Measurements from ENCODE around the gene ADAM33. TPM values are rescaled to one million over a fixed set of nuclear protein-coding genes. Genes with fewer than 3 reads are reported as not detected.

ADAM33 gene
- total RNA-seq, 1 experiment from 2014 or later, result not detected

GRCh38 chr20:3658716-3659491 lies 22.9 kb downstream of the ADAM33 start:
- no peak for DNase-seq
- H3K4me1 Mint-ChIP-seq (ENCODE audit: low read depth, unreplicated experiment), result no peaks in the 10 kb centered on the region
- no peak overlapping the region for H3K27ac Mint-ChIP-seq (ENCODE audit: unreplicated experiment)
- no peaks in the 10 kb centered on the region for H3K36me3 Mint-ChIP-seq (ENCODE audit: insufficient read depth, unreplicated experiment)
- no TSS peak for BruUV-seq (replicated peaks)
- intact Hi-C loops (cut with micrococcal nuclease; ENCODE audit: unreplicated experiment), result no loop called here
- H3K27me3 Mint-ChIP-seq (ENCODE audit: unreplicated experiment), result peaks cover 45% of the 10 kb centered on the region
- no peak overlapping the region for H3K4me3 Mint-ChIP-seq (ENCODE audit: low read depth, unreplicated experiment)
- CTCF ChIA-PET, result no interaction called here
- TF ChIP-seq CTCF (IDR thresholded peaks at IDR 0.05; ENCODE audit: unreplicated experiment), result no peak
- no peaks in the 10 kb centered on the region for H3K9me3 Mint-ChIP-seq (ENCODE audit: low read depth, unreplicated experiment)

GRCh38 chr20:3658019-3658715 lies 23.6 kb downstream of the ADAM33 start:
- peaks cover 40% of the 10 kb centered on the region for H3K27me3 Mint-ChIP-seq (ENCODE audit: unreplicated experiment)
- no peaks in the 10 kb centered on the region for H3K9me3 Mint-ChIP-seq (ENCODE audit: low read depth, unreplicated experiment)
- intact Hi-C loops (cut with micrococcal nuclease; ENCODE audit: unreplicated experiment), result no loop called here
- no peak overlapping the region for H3K27ac Mint-ChIP-seq (ENCODE audit: unreplicated experiment)
- CTCF ChIA-PET, result no interaction called here
- TF ChIP-seq CTCF (IDR thresholded peaks at IDR 0.05; ENCODE audit: unreplicated experiment), result no peak
- BruUV-seq (replicated peaks), result no TSS peak
- no peak for DNase-seq
- H3K4me3 Mint-ChIP-seq (ENCODE audit: low read depth, unreplicated experiment), result no peak overlapping the region
- no peaks in the 10 kb centered on the region for H3K4me1 Mint-ChIP-seq (ENCODE audit: low read depth, unreplicated experiment)
- no peaks in the 10 kb centered on the region for H3K36me3 Mint-ChIP-seq (ENCODE audit: insufficient read depth, unreplicated experiment)

GRCh38 chr20:3655131-3655405 lies 26.7 kb downstream of the ADAM33 start:
- Mint-ChIP-seq H3K36me3 (ENCODE audit: insufficient read depth, unreplicated experiment) (no peaks in the 10 kb centered on the region), H3K27ac (ENCODE audit: unreplicated experiment) (no peak overlapping the region), H3K4me3 (ENCODE audit: low read depth, unreplicated experiment) (no peak overlapping the region), H3K27me3 (ENCODE audit: unreplicated experiment) (peaks cover 20% of the 10 kb centered on the region), H3K4me1 (ENCODE audit: low read depth, unreplicated experiment) (no peaks in the 10 kb centered on the region), H3K9me3 (ENCODE audit: low read depth, unreplicated experiment) (no peaks in the 10 kb centered on the region)
- no peak for DNase-seq
- CTCF ChIA-PET, result no interaction called here
- intact Hi-C loops (cut with micrococcal nuclease; ENCODE audit: unreplicated experiment), result no loop called here
- BruUV-seq (replicated peaks), result no TSS peak
- TF ChIP-seq CTCF (IDR thresholded peaks at IDR 0.05; ENCODE audit: unreplicated experiment), result no peak

- intact Hi-C loops (cut with micrococcal nuclease; ENCODE audit: unreplicated experiment), result no loop called here
- no TSS peak for BruUV-seq (replicated peaks)
- no peaks in the 10 kb centered on the region for H3K9me3 Mint-ChIP-seq (ENCODE audit: low read depth, unreplicated experiment)
- no peak overlapping the region for H3K4me3 Mint-ChIP-seq (ENCODE audit: low read depth, unreplicated experiment)
- peaks cover 20% of the 10 kb centered on the region for H3K27me3 Mint-ChIP-seq (ENCODE audit: unreplicated experiment)
- no peak for DNase-seq
- H3K36me3 Mint-ChIP-seq (ENCODE audit: insufficient read depth, unreplicated experiment), result no peaks in the 10 kb centered on the region
- CTCF ChIA-PET, result no interaction called here
- H3K4me1 Mint-ChIP-seq (ENCODE audit: low read depth, unreplicated experiment), result no peaks in the 10 kb centered on the region
- H3K27ac Mint-ChIP-seq (ENCODE audit: unreplicated experiment), result no peak overlapping the region
- no peak for TF ChIP-seq CTCF (IDR thresholded peaks at IDR 0.05; ENCODE audit: unreplicated experiment)
Measured at GRCh38 chr20:3654326-3655130, 27.3 kb downstream of the ADAM33 start.
